Activated CD8-positive, alpha-beta memory T cell treated with anti-CD3 and anti-CD28 coated beads, Interleukin-2, amount 50 U/mL, for 24 hours (primary cell): ENCODE measurements around the gene PAFAH1B2.
"Not testable (repeated sequence)": the region's sequence is repeated elsewhere in the genome, so short reads cannot be mapped to it uniquely, and the experiment has no call there.

Experiments
- DNase-seq: peaks from one replicate; pipeline ENCODE4 v3.0.0-alpha.2; 2020; ENCODE audit errors: extremely low read depth

Gene PAFAH1B2

DNA sequence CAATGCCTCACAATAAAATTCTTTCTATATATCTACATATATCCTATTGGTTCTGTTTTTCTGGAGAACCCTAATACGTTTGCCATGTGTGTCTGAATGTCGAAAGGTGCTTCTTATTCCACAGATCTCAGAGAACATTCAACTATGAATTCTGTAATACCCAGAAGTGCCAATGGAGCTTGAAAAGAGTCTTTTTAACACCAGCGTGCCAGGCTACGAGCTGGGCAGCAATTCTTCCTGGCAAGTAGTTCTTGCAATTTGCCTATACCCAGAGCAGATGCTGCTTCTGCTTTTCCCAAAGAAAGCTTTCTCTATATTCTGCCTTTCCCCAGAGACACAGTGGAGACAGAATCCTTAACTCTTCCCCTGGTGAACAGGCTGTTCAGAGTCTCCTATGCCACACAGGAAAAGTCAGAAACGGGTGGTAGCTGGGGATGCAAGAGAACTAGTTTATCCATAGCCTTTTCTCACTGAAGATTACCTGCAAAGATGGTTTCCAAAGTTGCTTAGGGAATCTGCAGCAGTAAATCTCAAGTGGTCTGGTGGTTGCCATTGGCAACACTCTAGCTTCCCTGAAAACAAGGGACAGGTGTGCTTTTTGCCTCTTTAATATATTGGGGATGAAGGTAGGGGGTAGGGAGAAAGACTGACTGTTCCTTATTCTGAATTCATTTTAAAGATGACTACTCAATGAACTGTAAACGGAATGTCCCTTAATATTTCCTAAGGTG, 16.8 kb upstream of the PAFAH1B2 start:
- no peak for DNase-seq

DNA sequence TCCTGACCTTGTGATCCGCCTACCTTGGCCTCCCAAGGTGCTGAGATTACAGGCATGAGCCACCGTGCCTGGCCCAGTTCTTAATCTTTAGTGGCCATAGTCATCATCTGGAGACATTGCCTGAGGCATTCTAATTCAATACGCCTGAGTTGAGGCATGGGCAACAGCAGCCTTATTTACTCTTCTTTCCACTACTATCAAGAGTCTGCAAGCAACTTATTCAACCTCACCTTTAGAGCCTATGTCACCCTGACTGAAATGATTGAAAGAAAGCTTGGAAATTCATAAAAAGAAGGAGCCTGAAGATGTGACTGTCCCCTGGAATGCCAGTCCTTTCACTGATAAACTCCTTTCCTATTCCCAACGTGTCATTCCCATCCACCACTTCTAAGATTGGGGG, 15.8 kb upstream of the PAFAH1B2 start:
- no peak for DNase-seq

DNA sequence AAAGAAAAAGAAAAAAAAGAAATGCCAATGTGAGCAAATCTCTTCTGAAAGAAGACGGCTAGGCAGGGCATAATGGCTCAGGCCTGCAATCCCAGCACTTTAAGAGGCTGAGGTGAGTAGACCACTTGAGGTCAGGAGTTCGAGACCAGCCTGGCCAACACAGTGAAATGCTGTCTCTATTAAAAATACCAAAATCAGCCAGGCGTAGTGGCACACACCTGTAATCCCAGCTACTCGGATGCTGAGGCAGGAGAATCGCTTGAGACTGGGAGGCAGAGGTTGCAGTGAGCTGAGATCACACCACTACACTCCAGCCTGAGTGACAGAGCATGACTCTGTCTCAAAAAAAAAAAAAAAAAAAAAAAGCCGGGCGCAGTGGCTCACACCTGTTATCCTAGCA, 13.7 kb upstream of the PAFAH1B2 start:
- not testable (repeated sequence) for DNase-seq

DNA sequence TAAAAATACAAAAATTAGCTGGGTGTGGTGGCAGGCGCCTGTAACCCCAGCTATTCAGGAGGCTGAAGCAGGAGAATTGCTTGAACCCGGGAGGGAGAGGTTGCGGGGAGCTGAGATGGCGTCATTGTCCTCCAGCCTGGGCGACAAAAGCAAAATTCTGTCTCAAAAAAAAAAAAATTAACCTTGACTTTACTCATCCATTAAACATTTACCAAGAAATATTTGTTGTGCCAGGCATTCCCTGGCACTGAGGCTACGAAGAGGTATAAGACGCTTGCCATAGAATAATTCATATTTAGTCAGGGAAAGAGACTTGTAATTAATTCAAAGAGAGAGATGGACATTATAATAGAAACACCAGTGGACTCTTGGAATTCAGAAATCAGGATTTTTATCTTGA, 13.2 kb upstream of the PAFAH1B2 start:
- no peak for DNase-seq

DNA sequence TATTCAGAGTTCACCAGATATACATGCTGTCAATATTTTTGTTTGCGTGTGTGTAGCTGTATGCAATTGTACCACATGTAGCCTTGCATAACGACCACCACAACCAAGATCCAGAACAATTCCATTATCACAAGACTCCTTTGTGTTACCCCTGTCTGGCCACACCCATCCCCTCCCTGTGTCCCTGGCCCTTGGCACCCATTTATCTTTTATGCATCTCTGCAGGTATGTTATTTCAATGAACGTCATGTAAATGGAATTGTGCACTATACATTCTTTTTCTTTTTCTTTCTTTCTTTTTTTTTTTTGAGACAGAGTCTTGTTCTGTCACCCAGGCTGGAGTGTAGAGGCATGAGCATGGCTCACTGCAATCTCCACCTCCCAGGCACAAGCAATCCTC, 9.7 kb upstream of the PAFAH1B2 start:
- no peak for DNase-seq

DNA sequence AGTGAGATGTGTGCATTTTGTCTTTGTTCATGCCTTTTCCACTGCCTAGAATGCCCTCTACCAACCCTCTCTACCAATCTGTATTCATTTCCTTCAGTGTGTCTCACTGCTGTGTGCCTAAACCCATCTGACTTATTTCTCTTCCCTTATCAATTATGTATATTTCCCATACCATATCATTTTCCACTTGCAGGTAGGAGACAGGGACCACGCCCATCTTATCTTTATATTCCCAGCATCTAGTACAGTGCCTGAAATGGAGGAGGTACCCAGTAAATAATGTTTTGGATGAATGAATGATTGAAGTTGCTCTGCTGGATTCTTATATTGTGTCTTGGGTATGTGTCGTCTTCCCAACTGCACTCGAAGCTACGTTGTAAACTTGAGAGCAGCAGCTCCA, 9.1 kb upstream of the PAFAH1B2 start:
- DNase-seq: not testable (repeated sequence)

DNA sequence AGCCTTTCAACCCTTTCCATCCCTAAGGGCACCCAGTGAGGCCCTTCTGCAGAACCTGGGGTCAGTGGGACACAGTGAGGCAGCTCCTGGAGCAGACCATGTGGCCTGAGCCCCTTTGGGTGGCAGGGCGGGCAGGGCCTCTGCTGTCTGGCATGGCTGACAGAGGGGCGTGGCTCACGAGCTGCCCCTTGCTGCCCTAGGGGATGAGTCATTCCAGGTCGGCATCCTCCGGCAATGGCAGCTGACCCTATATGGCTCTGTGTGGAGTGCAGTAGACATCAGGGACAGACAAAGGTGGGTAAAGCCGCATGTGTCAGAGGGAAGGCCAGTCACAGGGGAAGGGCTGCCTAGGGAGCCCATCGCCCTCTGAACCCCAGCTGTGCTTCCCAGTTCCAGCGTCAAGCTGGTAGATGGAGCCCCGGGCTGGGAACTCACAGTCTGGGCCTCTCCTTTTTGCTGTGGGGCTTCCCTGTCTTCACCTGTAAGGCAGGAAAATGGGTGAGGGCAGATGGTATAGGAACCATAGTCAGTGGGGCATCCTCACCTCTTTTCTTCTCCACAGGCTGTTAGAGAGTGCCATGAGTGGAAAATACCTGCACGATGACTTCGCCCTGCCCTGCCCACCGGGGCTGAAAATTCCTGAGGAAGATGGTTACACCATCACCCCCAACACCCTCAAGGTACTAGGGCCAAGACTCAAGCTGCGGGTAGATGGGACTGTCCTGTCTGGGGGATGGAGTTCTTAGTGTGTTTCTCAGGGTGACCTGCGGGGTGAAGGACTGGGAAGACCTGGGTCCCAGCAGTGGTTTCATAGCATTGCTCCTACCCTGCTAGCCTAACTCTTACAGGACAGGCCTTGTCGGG, 6.6 kb upstream of the PAFAH1B2 start:
- not testable (repeated sequence) for DNase-seq

DNA sequence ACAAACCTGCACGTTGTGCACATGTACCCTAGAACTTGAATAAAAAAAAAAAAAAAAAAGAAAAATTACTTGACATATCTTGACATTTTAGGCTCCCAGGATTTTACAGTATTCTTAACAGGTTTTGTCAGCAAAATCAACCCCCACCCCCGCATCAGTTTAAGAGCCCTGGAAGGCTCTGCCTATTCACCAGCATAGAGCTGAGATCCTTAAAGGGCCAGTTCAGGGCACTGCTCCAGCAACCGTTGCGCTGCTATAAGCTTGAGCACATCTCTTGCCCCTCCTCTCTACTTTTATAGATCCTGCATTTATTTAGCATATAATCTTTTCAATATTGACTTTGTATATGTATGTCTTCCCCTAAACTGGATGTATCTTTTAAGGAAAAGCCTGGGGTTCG, 697 bp upstream of the PAFAH1B2 start:
- DNase-seq: no peak

DNA sequence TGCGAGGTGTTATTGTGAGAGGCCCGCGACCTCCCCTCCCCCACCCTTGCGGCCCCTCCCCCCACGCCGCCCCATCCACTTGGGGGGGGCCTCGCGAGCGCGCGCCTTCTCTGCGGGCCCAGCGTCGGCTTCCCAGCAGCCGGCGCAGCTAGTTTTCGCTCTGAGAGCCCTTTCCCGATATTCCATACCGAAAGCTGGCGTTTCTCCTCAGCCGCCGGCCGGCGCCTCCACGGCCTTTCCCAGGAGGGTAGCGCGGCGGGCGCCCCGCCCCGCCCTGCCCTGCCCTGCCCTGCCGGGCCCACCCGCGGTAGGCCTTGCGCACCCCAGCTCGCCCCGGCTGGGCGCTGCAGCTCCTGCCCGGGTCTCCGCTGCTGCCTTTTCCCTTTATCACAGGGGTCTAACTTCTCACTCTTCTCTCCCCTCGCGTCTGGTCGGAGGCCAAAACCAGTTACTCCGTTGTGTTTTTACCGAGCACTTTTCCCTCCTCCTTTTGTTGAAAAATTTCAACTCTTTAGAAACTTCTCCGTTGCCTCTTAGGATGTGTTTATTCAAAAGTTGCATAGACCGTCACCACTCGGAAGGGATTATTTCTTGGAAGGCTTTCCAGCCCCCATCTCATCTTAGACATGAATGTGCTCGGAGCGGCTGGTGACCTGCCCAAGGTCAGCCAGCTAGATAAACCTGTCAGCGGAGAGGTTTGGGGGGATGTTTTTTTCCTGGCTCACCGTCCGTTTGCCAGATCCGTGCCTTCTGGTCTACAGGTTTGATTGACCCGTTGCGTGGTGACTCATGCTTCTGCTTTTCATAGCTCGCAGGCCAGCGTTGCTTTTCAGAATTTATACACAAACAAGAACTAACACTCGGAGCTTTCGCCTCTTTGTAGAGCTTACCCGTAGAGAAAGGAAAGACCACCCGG, 648 bp downstream of the PAFAH1B2 start:
- DNase-seq: no peak

DNA sequence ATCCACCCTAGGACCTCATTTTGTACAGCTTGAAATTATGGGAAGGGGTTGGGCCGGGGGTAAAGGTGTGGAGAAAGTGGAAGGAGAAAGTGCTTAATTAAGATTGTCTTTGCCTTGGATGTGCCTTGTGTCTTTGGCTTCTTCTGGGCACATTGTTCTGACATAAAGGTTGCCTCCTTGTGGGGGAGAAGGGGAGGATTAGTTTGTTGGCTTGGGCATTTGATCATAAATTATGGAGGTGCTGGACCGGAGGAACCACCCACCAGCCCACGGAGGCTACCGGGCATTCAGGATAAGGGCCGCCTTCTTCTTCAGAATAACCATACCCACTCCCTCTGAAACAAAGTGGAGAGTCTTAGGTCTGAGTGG, 1.3 kb downstream of the PAFAH1B2 start:
- no peak for DNase-seq

DNA sequence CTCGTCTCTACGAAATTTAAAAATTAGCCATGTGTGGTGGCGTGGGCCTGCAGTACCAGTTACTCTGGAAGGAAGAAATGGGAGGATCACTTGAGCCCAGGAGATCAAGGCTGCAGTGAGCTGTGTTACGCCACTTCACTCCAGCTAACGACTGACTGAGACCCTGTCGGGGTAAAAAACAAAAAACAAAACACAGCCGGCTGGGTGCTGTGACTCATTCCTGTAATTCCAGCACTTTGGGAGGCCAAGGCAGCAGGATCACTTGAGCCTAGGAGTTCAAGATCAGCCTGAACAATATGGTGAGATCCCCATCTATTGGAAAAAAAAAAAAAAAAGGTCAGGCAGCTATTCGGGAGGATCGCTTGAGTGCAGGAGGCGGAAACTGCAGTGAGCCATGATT, 2.4 kb downstream of the PAFAH1B2 start:
- DNase-seq: no peak

DNA sequence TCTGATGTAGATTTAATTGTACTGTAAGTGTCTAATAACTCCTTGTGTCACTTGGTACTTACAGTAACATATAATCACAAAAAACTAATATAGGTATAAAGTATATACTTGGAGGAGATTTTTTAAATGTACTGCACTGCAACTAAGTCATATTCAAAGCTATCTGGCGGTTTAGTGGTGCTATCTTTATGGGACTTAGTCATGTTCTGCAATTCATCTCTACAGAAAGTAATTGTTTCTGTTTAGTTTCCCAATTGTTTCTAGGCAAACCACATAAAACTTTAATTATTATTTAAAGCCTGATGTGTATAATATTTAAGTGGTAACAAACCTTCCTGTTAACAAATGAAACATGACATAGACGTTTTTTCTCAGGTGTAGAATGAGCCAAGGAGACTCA, 8.0 kb downstream of the PAFAH1B2 start:
- DNase-seq: no peak

DNA sequence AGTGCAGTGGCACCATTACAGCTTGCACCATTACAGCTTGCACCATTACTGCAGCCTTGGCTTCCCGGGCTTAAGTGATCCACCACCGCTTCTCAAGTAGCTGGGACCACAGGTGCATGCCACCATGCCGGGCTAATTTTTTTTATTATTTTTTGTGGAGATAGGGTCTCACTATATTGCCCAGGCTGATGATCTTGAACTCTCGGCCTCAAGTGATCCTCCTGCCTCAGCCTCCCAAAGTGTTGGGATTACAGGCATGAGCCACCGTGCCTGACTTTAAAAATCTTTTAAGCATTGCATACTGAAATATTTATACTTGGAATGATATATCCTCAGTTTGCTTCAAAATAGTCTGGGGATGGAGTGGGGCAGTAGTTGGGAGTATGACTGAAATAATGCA, 10.4 kb downstream of the PAFAH1B2 start:
- DNase-seq: no peak

DNA sequence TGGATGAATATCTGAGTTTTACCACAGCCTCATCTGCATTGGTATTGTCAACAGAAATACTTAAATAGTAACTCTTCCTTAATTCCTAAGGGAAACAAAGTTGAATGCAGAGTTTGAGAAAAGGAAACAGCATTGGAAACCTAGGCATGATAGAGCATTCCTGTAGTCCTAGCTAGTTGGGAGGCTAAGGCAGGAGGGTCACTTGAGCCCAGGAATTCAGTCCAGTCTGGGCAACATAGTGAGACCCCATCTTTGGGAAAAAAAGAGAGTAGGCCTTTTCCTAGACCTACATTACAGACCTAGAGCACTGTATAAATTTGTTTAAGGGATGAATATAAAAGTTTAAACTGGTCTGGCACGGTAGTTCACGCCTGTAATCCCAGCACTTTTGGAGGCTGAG, 13.4 kb downstream of the PAFAH1B2 start:
- DNase-seq: no peak

DNA sequence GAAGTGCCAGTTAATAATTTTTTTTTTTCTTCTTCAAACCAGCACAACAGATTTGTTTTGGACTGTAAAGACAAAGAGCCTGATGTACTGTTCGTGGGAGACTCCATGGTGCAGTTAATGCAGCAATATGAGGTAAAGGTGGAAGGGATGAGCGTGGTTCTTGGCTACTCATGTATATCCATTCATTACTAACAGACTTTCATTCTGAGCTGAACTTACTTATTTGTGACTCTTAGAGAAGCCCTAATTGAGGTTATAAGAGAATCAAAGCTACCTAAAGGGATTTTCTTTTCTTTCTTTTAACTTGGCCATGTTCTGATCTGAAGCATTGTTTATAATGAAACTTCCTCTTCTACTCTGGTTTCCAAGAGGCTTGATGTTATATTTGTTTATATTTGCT, 15.8 kb downstream of the PAFAH1B2 start:
- DNase-seq: no peak

DNA sequence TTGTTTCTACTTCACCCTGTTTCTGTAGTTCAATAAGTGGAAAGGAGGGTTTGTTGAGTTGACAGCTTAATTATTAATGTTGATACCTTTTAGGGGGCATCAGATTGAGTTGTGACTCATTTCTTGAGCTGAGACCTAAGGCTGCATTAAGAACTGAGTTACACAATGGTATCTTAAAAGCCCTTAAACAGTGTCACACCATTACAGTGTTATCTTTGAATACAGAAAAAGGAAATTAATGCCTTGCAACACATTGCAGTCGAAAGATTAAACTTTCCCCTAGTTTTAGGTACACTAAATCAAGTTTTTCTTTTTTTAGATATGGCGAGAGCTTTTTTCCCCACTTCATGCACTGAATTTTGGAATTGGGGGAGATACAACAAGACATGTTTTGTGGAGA, 16.7 kb downstream of the PAFAH1B2 start:
- DNase-seq: no peak

DNA sequence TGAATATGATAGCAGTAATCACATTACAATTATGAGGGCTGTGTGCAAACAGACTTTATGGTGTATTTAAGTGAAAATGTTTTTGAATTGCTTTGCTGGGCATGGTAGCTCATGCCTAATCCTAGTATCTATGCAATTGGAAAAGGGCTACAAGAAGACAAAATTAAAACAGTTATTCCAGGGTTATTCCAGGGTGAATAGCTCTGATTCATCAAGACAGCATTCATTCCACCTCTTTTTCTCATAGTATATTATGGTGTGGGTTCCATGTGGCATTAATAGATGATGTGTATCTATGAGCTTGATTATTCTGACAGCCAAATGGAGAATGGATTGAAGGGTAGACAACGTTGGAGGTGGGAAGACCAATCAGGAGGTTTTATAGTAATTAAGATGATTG, 22.4 kb downstream of the PAFAH1B2 start:
- no peak for DNase-seq

DNA sequence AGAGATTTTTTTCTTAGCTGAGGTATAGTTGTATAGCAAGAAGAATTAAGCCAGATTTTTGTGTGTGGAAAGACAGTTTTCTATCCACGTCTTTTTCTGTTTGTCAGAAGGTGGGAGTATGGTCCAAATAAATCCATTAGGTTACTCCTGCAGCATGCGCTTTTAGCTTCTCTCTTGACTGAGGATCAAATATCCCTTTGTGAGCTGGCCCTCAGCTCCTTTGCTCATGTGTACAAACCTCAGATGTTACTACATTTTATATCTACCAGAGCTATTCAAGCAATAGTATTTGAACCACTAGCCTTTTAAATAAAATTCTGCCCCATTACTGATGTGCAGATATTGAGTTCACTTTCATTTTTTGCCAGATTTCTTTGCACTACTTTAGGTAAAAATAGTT, 25.6 kb downstream of the PAFAH1B2 start:
- no peak for DNase-seq

DNA sequence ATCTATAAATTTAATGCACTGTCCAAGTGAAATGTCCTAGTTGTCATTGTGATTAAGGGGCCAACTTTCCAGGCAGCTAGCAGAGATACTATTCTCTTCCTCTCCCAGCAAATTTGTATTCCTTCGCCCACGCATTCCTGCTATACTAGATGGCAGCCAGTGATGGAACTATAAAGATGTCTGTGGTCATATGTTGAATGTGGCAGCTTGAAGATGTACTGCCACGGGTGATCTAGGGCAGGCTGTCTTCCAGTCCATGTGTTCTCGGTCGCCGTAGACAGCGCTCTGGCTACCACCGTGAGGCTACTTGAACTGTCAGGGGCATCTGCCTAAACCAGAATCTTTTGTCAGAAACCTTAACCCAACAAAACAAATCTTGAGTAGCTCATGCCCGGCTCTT, 26.1 kb downstream of the PAFAH1B2 start:
- no peak for DNase-seq

DNA sequence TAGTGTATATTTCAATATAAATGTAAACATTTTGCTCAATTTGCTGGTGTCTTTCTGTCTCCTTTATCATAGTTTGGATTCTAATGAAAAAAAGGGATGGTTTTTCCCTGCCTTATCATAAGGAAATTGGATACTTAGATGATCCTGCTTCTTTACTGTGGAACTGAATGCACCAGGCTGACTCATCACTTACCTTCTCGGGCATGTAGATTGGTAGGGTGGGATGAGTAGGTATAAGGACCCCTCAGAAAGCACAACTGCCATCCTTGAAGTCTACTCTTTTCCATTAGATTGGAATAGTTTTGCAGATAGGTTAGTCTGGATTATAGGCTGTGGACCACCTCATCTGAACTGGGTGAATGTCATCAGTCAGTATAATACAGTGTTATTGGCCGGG, 26.9 kb downstream of the PAFAH1B2 start:
- DNase-seq: no peak

DNA sequence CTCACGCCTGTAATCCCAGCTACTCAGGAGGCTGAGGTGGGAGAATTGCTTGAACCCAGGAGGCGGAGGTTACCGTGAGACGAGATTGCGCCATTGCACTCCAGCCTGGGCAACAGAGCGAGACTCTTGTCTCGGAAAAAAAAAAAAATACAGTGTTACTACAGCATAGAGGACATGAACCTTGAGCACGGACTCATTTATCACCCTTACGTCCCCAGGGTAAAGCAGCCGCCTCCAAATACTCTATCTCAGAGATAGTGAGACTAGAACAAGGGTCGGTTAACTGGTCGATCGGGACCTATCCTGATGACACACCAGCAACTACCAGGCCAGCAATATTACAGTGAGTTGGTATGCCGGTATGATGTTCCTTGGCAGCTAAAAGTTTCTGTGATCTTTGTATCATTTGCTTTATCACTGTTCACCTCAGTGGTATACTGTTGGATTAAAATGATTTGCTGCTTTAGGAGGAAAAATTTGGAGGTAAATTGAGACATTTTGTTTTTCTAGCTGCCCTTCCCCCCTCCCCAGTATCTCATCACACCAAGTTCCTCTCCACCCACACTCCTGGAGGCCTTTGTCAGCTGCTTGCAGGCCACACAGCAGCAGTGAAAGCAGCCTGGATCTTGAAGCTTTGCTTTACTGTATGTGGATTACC, 27.4 kb downstream of the PAFAH1B2 start:
- DNase-seq: no peak
